Uterus (tissue), 4 donors: Measurements from ENCODE around the gene CLDN6. TPM values are rescaled to one million over a fixed set of nuclear protein-coding genes. Genes with fewer than 3 reads are reported as not detected.
"Not testable (repeated sequence)": the region's sequence is repeated elsewhere in the genome, so short reads cannot be mapped to it uniquely, and the experiment has no call there.

Experiments used
- DNase-seq, 2 donors: peaks; one replicate each; pipeline ENCODE4 v3.0.0-alpha.2; 2019 to 2020
- H3K27ac ChIP-seq, 2 donors: fragments of 200-600 bp; sonication (generic); 1 replicate in 1 of 2; 2 replicates in 1 of 2; pipeline ENCODE4 v1.5.1; 2016 to 2018
- H3K27me3 ChIP-seq, 2 donors: fragments of 200-600 bp; sonication (generic); one replicate each; pipeline ENCODE4 v1.5.1; 2018 to 2019; ENCODE audit warnings: control low read depth in 1 of 2
- H3K36me3 ChIP-seq, 2 donors: fragments of 200-600 bp; sonication (generic); one replicate each; pipeline ENCODE4 v1.5.1; 2019; ENCODE audit warnings: control low read depth in 1 of 2
- H3K4me1 ChIP-seq, 2 donors: fragments of 200-600 bp; sonication (generic); one replicate each; pipeline ENCODE4 v1.5.1; 2018 to 2019; ENCODE audit warnings: control low read depth in 1 of 2
- H3K4me3 ChIP-seq, 2 donors: fragments of 200-600 bp; sonication (generic); 1 replicate in 1 of 2; 2 replicates in 1 of 2; pipeline ENCODE4 v1.5.1; 2018 to 2019; ENCODE audit warnings: mild to moderate bottlenecking in 1 of 2
- H3K9me3 ChIP-seq, 2 donors: fragments of 200-600 bp; sonication (generic); one replicate each; pipeline ENCODE4 v1.5.1; 2019; ENCODE audit warnings: control low read depth in 1 of 2
- POLR2A ChIP-seq, 2 donors: fragments of 450-650 bp; IDR thresholded peaks; one replicate each; pipeline ENCODE4 v1.6.1; 2016; ENCODE audit warnings: antibody characterized with exemption in 2 of 2, mild to moderate bottlenecking in 1 of 2, moderate library complexity in 1 of 2
- intact Hi-C: fragments of 100-400 bp; cut with DNase I; formaldehyde crosslinking; loops from one replicate; pipeline ENCODE4 v1.15.1; 2023; ENCODE audit warnings: low total_unique reads
- total RNA-seq, 4 donors: library from RNA; depleted of rRNA in 3 of 4; stranded (reverse); fragments of >200 nt in 3 of 4; gene quantifications; one replicate each; pipeline versions ENCODE4 v1.1.0 to v1.2.4, GENCODE V29; 2014 to 2023
- TF ChIP-seq, protein P1 (sequence below), 4 experiments: fragments of 200-600 bp in 2 of 4; fragments of 450-650 bp in 2 of 4; sonication (generic) in 2 of 4; IDR thresholded peaks; one replicate each; pipeline ENCODE4 v1.5.1; 2016 to 2019; ENCODE audit warnings: antibody characterized with exemption in 4 of 4, mild to moderate bottlenecking in 2 of 4, moderate library complexity in 1 of 4
- donor health status: DM: yes; HTN: yes; CAD: no.

CLDN6 gene
- total RNA-seq, 4 donors from 2014 or later, result 4.1 TPM; not detected in 3

DNA sequence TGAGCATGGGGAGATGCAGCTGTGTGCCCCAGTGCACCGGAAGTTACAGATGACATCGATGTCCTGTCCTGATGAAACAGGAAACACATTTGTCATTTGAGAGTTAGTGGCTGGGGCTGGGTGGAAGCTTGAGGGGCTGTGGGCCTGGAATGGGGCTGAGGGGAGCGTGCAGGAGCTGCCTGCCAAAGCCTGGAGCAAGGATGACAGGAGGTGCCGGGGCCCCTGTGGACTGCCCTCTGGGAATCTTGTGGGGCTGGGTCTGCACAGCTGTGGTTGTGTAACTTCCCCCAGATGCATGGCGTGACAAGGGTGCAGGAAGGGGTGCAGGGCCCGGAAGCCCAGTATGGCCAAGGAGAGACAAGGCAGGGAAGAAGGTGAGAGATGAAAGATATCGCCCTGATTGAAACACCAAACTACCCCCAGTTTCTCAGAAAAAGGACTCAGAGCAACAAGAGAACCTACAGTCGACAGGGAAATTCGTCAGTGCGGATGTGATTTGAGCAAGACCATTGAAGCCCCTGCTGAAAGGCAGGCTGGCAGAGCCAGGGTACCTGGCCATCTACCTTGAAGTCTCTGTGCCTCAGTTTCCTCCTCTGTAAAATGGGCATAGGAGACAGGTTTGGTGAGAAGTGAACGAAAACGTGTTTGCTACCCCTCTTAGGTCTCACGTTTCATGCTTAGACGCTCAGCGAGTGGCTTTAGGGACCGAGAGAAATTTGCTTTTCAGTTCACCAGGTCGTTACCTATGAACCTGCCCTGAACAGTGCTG, 37.2 kb upstream of the CLDN6 start:
- Histone ChIP-seq H3K36me3 (no peaks in the 10 kb centered on the region), H3K9me3 (no peaks in the 10 kb centered on the region), H3K4me3 (no peak overlapping the region), H3K27ac (no peak overlapping the region), H3K27me3 (no peaks in the 10 kb centered on the region), H3K4me1 (peaks cover 0 to 10% of the 10 kb centered on the region in 2 donors)
- DNase-seq, result no peak
- intact Hi-C loops, result loop anchor here (5.0 kb wide), 1 partner anchor 112 kb away; no protein-coding TSS in a partner anchor
- TF ChIP-seq, protein P1, sequence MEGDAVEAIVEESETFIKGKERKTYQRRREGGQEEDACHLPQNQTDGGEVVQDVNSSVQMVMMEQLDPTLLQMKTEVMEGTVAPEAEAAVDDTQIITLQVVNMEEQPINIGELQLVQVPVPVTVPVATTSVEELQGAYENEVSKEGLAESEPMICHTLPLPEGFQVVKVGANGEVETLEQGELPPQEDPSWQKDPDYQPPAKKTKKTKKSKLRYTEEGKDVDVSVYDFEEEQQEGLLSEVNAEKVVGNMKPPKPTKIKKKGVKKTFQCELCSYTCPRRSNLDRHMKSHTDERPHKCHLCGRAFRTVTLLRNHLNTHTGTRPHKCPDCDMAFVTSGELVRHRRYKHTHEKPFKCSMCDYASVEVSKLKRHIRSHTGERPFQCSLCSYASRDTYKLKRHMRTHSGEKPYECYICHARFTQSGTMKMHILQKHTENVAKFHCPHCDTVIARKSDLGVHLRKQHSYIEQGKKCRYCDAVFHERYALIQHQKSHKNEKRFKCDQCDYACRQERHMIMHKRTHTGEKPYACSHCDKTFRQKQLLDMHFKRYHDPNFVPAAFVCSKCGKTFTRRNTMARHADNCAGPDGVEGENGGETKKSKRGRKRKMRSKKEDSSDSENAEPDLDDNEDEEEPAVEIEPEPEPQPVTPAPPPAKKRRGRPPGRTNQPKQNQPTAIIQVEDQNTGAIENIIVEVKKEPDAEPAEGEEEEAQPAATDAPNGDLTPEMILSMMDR (IDR thresholded peaks at IDR 0.05), result no peak
- TF ChIP-seq POLR2A (IDR thresholded peaks at IDR 0.05), result no peak

DNA sequence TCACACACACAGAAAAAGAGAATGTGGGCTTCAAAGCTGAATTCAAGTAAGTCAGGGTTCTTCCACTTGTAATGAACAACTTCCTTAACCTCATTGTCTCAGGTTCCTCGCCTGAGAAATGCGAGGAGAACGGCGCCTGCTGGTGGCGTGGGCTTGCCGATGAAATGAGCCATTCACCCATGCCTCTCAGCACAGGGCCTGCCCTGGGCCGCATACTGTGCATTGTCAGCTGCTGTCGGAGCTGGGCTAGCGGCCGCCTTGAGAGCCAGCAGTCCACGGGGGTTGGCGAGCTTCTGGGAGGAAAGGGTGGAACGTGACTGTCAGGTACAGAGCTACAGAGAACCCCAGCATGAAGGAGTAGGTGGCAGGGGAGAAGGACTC, 35.3 kb upstream of the CLDN6 start:
- DNase-seq, H3K4me3 ChIP-seq, H3K27ac ChIP-seq, H3K9me3 ChIP-seq, intact Hi-C loops, H3K36me3 ChIP-seq, H3K4me1 ChIP-seq, H3K27me3 ChIP-seq: not testable (repeated sequence)

GRCh38 chr16:3052571-3053329, 34.8 kb upstream of the CLDN6 start:
- H3K4me1 ChIP-seq, intact Hi-C loops, H3K36me3 ChIP-seq, DNase-seq, H3K4me3 ChIP-seq, H3K9me3 ChIP-seq, H3K27me3 ChIP-seq, H3K27ac ChIP-seq: not testable (repeated sequence)

- DNase-seq, result no peak
- intact Hi-C loops, result no loop called here
- Histone ChIP-seq H3K27me3 (peaks cover 6 to 8% of the 10 kb centered on the region in 2 donors), H3K27ac (no peak overlapping the region), H3K9me3 (no peaks in the 10 kb centered on the region), H3K36me3 (no peaks in the 10 kb centered on the region), H3K4me3 (no peak overlapping the region), H3K4me1 (peaks cover 0 to 5% of the 10 kb centered on the region in 2 donors)
- TF ChIP-seq, protein P1 (IDR thresholded peaks at IDR 0.05), result no peak
- TF ChIP-seq POLR2A (IDR thresholded peaks at IDR 0.05), result no peak
Measured at GRCh38 chr16:3051494-3051893, 33.5 kb upstream of the CLDN6 start.

DNA sequence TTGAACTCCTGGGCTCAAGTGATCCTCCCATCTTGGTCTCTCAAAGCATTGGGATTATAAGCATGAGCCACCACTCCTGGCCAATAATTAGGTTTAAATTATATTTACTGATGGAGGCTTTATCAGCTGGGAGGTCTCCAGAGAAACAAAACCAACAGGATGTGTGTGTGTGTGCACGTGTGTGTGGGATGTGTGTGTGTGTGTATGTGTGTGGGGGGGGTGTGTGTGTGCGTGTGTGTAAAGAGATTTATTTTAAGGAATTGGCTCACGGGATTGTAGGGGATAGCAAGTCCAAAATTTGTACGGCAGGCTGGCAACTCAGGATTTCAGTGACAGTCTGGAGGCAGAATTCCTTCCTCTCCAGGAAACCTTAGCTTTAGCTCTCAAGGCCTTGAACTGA, 33.0 kb upstream of the CLDN6 start:
- Histone ChIP-seq H3K4me1 (peaks cover 0 to 10% of the 10 kb centered on the region in 2 donors), H3K9me3 (no peaks in the 10 kb centered on the region), H3K4me3 (no peak overlapping the region), H3K36me3 (no peaks in the 10 kb centered on the region), H3K27me3 (peaks cover 7 to 13% of the 10 kb centered on the region in 2 donors), H3K27ac (no peak overlapping the region)
- TF ChIP-seq, protein P1 (IDR thresholded peaks at IDR 0.05), result no peak
- no peak for TF ChIP-seq POLR2A (IDR thresholded peaks at IDR 0.05)
- intact Hi-C loops, result no loop called here
- no peak for DNase-seq

- DNase-seq, result no peak
- no peak for TF ChIP-seq POLR2A (IDR thresholded peaks at IDR 0.05)
- TF ChIP-seq, protein P1 (IDR thresholded peaks at IDR 0.05), result no peak
- Histone ChIP-seq H3K4me3 (no peak overlapping the region), H3K9me3 (no peaks in the 10 kb centered on the region), H3K36me3 (no peaks in the 10 kb centered on the region), H3K4me1 (peaks cover 0 to 15% of the 10 kb centered on the region in 2 donors), H3K27me3 (peaks cover 12 to 18% of the 10 kb centered on the region in 2 donors), H3K27ac (no peak overlapping the region)
- intact Hi-C loops, result no loop called here
Measured at GRCh38 chr16:3050487-3050886, 32.5 kb upstream of the CLDN6 start.
